ENCODE results near the gene CAPN9. TPM values are rescaled to one million over a fixed set of nuclear protein-coding genes. Genes with fewer than 3 reads are reported as not detected.

Gene CAPN9
- total RNA-seq, 4 donors from 2014 or later, result 13.1 TPM; not detected in 3

DNA sequence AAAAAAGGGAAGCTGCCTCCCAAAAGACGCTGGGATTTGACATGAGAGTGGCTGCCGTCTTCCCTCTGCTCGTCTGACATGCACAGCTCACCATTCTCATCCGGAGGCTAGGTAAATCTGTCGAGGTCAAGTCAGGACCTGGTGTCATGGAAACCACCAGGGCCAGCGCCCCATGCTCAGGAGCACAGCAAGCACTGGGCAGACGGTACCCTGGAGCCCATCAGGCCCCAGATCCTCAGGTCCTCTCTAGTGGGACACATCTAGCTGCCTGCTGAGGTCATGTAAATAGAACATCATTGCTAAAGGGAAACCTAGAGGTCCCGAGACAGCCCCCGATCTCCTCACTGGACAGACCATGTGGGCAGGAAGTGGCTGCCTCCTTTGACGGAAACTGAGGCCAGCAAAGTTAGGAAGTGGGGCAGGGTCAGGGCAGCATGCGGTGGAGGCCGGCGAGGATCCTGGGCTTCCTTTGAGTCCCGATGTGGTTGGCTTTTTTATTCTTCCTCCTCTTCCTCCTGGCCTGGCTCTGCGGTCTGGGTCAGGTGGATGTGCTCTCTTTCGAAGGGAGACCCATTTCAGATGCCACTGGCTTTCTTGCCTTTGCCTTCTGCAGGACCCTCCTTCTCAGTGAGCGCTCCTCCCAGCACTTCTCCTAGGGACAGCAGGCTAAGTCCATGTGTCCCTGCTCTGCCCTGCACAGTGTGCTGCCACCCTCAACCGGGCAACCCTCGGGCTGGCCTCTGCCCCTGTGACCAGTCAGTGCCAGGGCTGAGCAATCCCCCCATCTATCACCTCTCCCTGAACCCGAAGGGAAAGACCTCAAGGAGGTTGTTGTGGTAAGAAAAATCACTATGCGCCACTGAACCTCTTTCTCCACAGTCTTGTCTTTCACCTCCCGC is 39.2 kb upstream of the CAPN9 start:
- no peak for DNase-seq (ENCODE audit: low spot score in 2 of 2)
- H3K9me3 ChIP-seq, result no peaks in the 10 kb centered on the region
- no peaks in the 10 kb centered on the region for H3K4me1 ChIP-seq
- H3K27me3 ChIP-seq, result no peaks in the 10 kb centered on the region
- TF ChIP-seq POLR2A (IDR thresholded peaks at IDR 0.05), result no peak
- TF ChIP-seq, protein P1, sequence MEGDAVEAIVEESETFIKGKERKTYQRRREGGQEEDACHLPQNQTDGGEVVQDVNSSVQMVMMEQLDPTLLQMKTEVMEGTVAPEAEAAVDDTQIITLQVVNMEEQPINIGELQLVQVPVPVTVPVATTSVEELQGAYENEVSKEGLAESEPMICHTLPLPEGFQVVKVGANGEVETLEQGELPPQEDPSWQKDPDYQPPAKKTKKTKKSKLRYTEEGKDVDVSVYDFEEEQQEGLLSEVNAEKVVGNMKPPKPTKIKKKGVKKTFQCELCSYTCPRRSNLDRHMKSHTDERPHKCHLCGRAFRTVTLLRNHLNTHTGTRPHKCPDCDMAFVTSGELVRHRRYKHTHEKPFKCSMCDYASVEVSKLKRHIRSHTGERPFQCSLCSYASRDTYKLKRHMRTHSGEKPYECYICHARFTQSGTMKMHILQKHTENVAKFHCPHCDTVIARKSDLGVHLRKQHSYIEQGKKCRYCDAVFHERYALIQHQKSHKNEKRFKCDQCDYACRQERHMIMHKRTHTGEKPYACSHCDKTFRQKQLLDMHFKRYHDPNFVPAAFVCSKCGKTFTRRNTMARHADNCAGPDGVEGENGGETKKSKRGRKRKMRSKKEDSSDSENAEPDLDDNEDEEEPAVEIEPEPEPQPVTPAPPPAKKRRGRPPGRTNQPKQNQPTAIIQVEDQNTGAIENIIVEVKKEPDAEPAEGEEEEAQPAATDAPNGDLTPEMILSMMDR (IDR thresholded peaks at IDR 0.05), result no peak
- TF ChIP-seq EP300 (IDR thresholded peaks at IDR 0.05), result no peak
- no peak overlapping the region for H3K27ac ChIP-seq
- H3K4me3 ChIP-seq, result no peak overlapping the region
- 61 to 76% methylated on average over 22 of the region's 22 CpGs for WGBS, 2 donors
- no peaks in the 10 kb centered on the region for H3K36me3 ChIP-seq

DNA sequence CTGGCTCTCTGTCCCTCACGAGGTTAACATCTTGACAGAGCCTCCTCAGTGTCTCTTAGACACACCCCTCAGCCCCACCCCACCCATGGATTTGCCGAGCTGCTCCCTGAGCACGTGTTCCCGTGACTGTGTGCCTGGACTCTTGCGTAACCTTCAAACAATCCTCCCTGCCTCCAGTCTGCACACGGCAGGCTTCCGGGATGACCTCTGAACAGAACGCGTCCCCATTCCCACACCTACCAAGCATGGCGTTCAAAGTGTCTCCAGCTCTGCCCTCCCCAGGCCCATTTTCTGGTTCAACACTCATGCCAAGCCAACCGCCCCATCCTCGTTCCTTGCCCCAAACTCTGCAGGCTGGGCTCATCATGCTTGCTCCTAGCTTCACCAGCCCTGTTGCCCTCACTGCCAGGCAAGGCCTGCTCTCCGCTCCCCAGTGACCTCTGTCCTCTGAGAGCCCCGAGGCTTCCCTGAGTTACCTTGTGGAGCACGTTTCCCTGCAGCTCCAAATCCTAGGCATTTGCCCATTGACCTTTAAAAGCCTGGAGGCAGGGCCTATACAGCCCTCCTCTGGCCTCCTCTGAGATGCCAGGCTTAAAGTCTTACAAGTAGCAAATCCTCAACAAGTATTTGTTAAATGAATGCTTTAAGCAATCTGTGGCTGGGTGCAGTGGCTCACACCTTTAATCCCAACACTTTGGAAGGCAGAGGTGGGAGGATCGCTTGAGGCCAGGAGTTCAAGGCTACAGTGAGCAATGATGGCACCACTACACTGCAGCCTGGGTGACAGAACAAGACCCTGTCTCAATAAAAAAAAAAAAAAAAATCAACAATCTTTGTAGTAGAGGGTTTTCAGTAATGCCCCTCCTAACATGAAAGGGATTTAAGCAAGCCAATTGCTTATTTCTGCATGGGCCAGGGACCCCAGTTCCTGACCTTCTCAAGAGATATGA is 38.3 kb upstream of the CAPN9 start:
- Histone ChIP-seq H3K4me3 (no peak overlapping the region), H3K9me3 (no peaks in the 10 kb centered on the region), H3K36me3 (no peaks in the 10 kb centered on the region), H3K4me1 (peaks cover 0 to 5% (median 4%) of the 10 kb centered on the region in 4 donors), H3K27me3 (no peaks in the 10 kb centered on the region), H3K27ac (no peak overlapping the region)
- TF ChIP-seq EP300 (IDR thresholded peaks at IDR 0.05) (no peak), POLR2A (IDR thresholded peaks at IDR 0.05) (no peak)
- TF ChIP-seq, protein P1 (IDR thresholded peaks at IDR 0.05), result no peak
- WGBS, 2 donors, result 73 to 74% methylated on average over 16 of the region's 16 CpGs
- DNase-seq (ENCODE audit: low spot score in 2 of 2), result no peak

DNA sequence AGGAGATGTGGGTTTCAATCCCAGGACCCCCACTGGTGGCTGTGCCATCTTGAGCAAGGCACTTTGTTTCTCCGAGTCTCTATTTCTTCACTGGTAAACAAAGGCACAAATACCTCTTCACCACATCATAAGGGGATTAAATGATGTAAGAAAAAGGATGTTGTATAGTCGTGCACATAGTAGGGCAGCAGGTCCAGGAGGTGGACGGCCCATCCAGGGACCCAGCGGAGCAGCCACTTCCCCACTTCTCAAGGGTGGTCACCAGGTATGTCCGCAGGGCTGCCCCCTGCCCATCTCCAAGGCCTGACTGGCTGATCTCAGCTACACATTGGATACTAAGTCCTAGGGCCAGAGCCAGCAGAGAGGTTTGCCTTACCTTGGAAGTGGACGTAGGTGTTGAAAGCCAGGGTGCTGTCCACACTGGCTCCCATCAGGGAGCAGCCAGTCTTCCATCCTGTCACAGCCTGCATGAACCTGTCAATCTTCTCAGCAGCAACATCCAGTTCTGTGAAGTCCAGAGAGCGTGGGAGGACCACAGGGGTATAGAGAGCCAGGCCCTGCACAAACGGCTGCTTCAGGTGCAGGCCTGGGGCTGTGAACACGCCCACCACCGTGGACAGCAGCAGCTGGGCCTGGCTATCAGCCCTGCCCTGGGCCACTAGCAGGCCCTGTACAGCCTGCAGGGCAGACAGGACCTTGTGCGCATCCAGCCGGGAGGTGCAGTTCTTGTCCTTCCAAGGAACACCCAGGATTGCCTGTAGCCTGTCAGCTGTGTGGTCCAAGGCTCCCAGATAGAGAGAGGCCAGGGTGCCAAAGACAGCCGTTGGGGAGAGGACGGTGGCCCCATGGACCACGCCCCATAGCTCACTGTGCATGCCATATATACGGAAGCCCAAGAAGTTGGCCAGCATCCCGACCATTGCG is 37.3 kb upstream of the CAPN9 start:
- Histone ChIP-seq H3K4me1 (peaks cover 0 to 11% (median 11%) of the 10 kb centered on the region in 4 donors), H3K27me3 (no peaks in the 10 kb centered on the region), H3K4me3 (no peak overlapping the region), H3K27ac (no peak overlapping the region), H3K36me3 (no peaks in the 10 kb centered on the region), H3K9me3 (no peaks in the 10 kb centered on the region)
- no peak for DNase-seq (ENCODE audit: low spot score in 2 of 2)
- TF ChIP-seq POLR2A (IDR thresholded peaks at IDR 0.05) (no peak), EP300 (IDR thresholded peaks at IDR 0.05) (no peak)
- TF ChIP-seq, protein P1 (IDR thresholded peaks at IDR 0.05), result no peak
- 79 to 83% methylated on average over 13 to 16 of the region's 18 CpGs for WGBS, 2 donors

DNA sequence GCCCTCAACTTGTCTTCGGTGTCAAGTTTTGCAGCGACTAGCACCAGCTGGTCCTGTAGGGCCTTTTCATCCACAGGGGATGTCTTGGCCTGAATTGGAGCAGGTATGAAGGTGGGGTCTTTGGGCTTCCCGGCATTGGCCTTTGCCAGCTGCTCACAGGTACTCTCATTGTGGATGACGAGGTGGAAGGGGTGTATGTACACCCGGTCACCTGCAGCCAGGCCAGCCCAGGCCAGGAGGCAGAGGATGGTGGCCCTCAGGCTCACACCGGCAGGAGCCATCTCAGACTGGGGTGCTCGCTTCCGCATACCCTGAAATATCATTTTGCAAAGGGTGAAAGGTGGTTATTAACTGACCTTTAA is 36.7 kb upstream of the CAPN9 start:
- no peaks in the 10 kb centered on the region for H3K9me3 ChIP-seq
- H3K4me1 ChIP-seq, result peaks cover 0 to 11% (median 11%) of the 10 kb centered on the region in 4 donors
- no peak overlapping the region for H3K27ac ChIP-seq
- TF ChIP-seq POLR2A (IDR thresholded peaks at IDR 0.05) (no peak), EP300 (IDR thresholded peaks at IDR 0.05) (no peak)
- TF ChIP-seq, protein P1 (IDR thresholded peaks at IDR 0.05), result no peak
- H3K27me3 ChIP-seq, result no peaks in the 10 kb centered on the region
- no peaks in the 10 kb centered on the region for H3K36me3 ChIP-seq
- no peak for DNase-seq (ENCODE audit: low spot score in 2 of 2)
- 97% methylated on average over 8 of the region's 8 CpGs for WGBS, 2 donors
- H3K4me3 ChIP-seq, result no peak overlapping the region

Data from tibial nerve (tissue), 4 donors.